GM10248 (cell line): ENCODE measurements around the gene CILP2.
A peak's percentile ranks its signal among the peaks of the same experiment; 100 is the strongest.

Source experiments
- CTCF ChIA-PET: fragments of 300-600 bp; sonication (Branson Sonifier 250); formaldehyde crosslinking; extraction: SDS; loops from one replicate; lab custom pipeline; 2021; ENCODE audit warnings: antibody characterized with exemption; lab: Yijun Ruan, JAX
- POLR2A ChIA-PET: fragments of 350-650 bp; sonication (Branson Sonifier 250); formaldehyde crosslinking; extraction: SDS; loops from one replicate; lab custom pipeline; 2020; ENCODE audit warnings: antibody characterized with exemption; lab: Yijun Ruan, JAX
- DNase-seq: peaks from one replicate; pipeline ENCODE4 v3.0.0; 2012; ENCODE audit errors: extremely low spot score
- CTCF ChIP-seq: IDR thresholded peaks from 2 replicates; pipeline ENCODE4 v1.5.1; 2012; ENCODE audit warnings: mild to moderate bottlenecking, low read depth; ENCODE audit errors: extremely low read depth, missing control alignments, control extremely low read depth

Gene CILP2

GRCh38 chr19:19562665-19563347, 24.7 kb downstream of the CILP2 start:
- ChIA-PET POLR2A (no interaction called here), CTCF (interaction anchor here (0.7 to 2.9 kb wide), 3 partner anchors 9 to 18 kb away, joined by 3 to 17 read pairs (median 3); no protein-coding TSS in a partner anchor)
- no peak for DNase-seq
- peak; percentile 32 for TF ChIP-seq CTCF

DNA sequence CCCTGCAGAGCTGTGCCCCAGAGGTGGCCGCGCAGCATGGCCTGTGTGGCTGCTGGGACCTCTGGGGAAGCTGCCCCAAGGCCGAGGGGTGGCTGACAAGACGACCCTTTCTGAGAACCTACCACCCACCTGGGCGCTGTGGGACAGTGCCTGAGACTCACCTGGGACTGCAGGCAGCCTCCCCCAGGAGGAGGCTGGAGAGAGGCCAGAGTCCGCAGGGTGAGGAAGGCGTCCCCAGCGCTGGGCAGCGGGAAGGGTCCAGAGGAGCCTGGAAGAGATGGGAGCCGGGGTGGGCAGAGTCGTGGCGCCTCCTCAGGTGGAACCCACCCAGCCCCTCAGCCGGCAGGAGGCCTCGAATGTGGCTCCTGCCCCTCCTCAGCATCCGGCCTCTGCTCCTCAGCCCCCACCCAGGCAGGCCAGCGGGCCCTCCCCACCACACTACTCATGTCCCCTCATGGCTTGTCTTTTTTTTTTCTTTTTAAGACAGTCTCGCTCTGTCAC, 25.3 kb downstream of the CILP2 start:
- ChIA-PET CTCF (interaction anchor here (0.7 kb wide), 1 partner anchor 9 kb away, joined by 3 read pairs; no protein-coding TSS in a partner anchor), POLR2A (no interaction called here)
- DNase-seq = no peak
- TF ChIP-seq CTCF = no peak

DNA sequence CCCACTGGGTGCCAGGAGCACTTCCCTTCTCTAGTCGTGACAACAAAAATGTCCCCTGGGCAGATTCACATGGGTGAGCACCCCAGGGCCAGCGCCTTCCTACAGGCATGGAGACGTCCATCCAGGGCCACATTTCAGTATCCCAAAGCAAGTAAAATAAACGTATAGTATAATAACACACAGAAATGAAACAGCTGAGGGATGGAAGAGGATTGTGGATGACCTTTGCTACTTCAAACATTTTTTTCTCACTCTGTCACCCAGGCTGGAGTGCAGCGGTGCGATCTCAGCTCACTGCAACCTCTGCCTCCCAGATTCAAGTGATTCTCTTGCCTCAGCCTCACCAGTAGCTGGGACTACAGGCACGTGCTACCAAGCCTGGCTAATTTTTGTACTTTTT, 28.2 kb downstream of the CILP2 start:
- DNase-seq = no peak
- CTCF ChIA-PET = interaction anchor here (2.4 to 8.5 kb wide), 2 partner anchors 12 to 34 kb away, joined by 5 to 93 read pairs; no protein-coding TSS in a partner anchor
- POLR2A ChIA-PET = no interaction called here
- TF ChIP-seq CTCF = no peak

DNA sequence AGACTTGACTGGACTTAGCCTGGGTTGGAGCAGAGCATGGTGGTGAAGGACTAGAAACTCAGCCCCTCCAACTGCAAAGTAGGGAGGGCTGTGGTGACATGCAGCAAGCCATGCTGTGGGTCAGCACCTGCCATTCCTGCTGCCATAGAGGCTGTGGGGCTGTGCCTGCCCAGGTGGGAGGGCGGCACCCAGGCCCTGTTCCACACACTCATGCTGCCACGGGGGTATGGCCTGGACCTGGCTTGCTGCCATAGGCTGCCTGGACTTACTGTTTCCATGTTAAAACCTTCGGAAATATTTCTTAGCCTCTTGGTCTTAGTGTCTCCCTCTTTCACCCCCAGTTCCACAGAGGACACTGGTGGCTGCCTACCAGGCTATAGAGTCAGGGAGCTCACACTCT, 29.3 kb downstream of the CILP2 start:
- no peak for TF ChIP-seq CTCF

GRCh38 chr19:19568802-19569756, 31.0 kb downstream of the CILP2 start:
- no peak for DNase-seq
- CTCF ChIA-PET = interaction anchor here (0.6 to 8.5 kb wide), 6 partner anchors 9 to 44 kb away, joined by 3 to 93 read pairs (median 4); no protein-coding TSS in a partner anchor
- POLR2A ChIA-PET = interaction anchor here (0.6 kb wide), 1 partner anchor 11 kb away, joined by 3 read pairs; no protein-coding TSS in a partner anchor
- no peak for TF ChIP-seq CTCF

More for the DNA sequence above, 29.3 kb downstream of the CILP2 start:
- ChIA-PET CTCF (interaction anchor here (2.1 to 8.5 kb wide), 3 partner anchors 9 to 35 kb away, joined by 5 to 93 read pairs (median 7); no protein-coding TSS in a partner anchor), POLR2A (no interaction called here)
- no peak for DNase-seq

- TF ChIP-seq CTCF = no peak
- POLR2A ChIA-PET = interaction anchor here (0.6 kb wide), 1 partner anchor 414 kb away, joined by 3 read pairs; no protein-coding TSS in a partner anchor
- CTCF ChIA-PET = interaction anchor here (8.5 kb wide), 1 partner anchor 17 kb away, joined by 93 read pairs; no protein-coding TSS in a partner anchor
- no peak for DNase-seq
Observed at GRCh38 chr19:19570571-19570970, 32.5 kb downstream of the CILP2 start.
